GM19328 (cell line): Measurements from ENCODE around the gene LMAN2.
"Not testable (repeated sequence)": the region's sequence is repeated elsewhere in the genome, so short reads cannot be mapped to it uniquely, and the experiment has no call there.

Source experiments
- ATAC-seq: cut with Tn5 transposase; IDR thresholded peaks from one replicate; pipeline ENCODE4 v1.9.1; 2021; ENCODE audit warnings: mild to moderate bottlenecking, moderate library complexity; ENCODE audit not compliant: unreplicated experiment

Gene LMAN2

DNA sequence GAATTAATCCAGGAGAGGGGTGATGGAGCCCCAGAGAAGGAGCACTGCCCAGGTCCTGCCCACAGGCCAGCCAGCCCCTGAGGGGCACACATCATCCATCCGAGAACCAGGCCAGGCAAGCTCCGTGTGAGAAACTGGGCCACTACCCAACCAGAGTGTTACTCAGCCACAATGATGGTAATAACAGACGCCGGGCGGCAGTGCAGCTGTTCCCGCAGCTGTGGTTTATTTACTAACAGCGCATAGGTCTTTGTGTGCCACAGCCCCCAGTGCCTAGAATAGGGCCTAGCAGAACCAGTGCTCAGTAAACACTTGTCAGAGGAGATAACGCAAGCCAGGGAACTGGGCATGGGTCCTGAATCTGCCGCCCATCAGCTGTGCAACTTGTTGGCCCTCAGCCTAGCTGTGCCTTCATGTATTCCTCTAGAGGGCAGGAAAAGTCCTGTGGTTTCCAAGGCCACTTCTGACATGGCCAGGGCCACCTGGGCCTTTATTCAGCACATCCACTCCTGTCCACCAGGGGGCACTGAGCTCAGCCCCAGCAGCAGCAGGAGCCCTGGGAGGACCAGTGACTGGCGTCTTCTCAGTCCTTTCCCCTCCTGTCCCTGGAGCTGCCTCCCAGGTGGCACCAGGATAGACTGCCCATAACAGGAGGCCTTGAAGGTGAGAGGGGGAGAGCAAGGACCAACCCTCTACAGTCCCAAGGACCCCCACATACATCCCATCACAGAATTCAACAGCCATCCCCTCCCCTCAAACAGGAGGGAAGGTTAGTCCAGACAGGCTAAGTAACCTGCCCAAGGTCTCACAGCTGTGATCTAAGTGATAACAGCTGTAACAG lies 41.9 kb downstream of the LMAN2 start:
- ATAC-seq, result no peak

DNA sequence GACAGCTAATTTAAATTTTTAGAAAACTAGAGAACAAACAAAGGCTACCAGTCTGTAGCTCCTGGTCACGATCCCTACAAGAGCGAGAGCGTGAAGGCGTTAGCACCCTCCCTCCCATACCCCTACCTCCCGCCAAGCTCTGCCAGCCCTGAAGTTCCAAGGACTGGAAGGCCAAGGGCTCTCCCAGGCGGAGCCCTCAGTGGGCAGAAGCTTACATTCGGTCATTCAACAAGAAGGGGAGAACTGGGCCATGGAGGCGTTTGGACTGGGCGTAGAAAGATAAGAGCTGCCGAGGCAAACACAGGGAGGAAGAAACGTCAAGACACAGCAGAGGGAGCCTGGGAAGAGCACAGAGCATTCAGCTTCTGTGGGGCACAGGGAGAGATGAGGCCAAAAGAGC lies 42.7 kb downstream of the LMAN2 start:
- ATAC-seq, result no peak

- no peak for ATAC-seq
These were observed 43.7 kb downstream of the LMAN2 start for GRCh38 chr5:177307544-177308363.

DNA sequence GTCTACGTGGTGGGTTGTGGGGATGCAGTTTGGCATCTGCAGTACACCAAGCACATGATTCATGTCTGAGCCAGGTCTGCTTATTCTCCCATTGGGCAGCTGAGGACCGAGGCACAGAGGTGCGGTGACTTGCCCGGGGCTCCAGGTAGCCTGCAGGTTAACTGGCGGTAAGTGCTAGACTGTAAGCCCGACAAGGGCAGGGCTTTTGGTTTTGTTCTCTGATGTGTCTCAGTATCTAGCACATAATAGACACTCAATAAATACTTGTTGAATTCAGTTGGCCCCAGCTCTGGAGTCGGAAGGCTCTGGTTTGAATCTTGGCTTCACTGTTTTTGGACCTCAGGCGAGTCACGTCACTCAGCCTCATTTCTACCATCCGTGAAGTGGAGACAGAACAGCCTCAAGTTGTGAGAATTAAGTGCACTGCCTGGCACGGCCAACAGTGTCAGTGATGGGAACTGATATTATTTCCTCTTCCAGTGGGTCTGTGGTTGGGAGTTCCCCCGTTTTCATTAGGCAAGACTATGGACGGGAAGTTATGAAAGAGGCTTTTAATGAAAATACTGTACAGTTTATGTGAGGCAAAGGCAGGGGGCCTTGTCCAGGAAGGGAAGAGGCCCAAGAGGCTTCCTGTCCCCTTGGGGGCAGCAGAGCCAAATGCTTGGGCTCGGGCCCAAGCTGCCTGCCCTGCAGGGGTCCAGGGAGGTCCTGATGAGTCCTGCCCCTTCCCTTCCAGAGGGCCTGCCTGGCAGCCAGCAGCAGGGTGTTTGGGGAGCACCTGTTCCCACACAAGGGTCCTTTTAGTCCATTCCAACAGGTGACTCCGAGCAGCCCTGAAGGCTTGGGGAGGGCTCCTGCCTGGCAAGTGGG lies 44.6 kb downstream of the LMAN2 start:
- ATAC-seq, result no peak

DNA sequence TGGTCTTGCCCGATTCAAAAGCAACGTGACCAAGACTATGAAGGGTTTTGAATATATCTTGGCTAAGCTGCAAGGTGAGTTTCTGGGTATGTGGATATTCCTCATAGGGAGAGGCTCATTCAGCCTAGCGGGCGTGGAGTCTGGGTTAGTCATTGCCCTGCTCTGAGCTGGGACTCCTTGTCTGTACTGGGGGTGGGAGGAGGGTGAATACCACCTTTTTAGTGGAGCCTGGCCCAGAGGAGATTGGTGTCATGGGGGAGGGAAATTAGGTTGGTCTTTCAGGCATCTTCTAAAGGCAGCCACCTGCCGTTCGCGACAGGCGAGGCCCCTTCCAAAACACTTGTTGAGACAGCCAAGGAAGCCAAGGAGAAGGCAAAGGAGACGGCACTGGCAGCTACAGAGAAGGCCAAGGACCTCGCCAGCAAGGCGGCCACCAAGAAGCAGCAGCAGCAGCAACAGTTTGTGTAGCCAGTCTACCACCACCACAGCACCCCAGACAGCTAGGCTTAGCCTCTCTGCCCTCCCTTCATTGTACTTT lies 45.3 kb downstream of the LMAN2 start:
- not testable (repeated sequence) for ATAC-seq

DNA sequence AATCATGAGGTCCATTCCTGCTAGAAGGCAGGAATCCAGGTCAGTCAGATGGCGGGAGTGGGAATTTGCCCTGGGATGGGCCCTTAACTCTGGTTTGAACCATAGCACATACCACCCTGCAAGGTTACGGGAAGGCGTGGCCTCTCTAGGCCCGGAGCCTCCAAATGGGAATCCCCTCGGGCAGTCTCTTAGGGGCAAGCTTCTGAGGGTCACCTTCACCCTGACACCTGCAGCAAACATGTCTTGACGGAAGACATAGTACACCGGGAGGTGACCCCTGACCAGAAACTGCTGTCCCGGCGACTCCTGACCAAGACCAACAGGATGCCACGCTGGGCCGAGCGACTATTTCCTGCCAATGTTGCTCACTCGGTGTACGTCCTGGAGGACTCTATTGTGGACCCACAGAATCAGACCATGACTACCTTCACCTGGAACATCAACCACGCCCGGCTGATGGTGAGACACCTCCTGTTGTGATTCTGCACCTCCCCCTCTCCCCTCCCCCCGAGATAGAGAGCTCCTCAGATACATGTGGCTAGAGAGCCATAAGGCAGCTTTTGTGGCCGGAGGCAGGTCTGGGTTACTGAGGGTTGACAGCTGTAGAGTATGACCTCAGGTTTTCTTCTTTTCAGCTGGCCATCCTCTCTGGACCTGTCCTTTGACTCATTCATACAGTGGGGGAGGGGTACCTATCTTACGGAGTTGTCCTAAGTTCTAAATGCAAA lies 46.9 kb downstream of the LMAN2 start:
- no peak for ATAC-seq

- no peak for ATAC-seq
These were observed 47.5 kb downstream of the LMAN2 start for GRCh38 chr5:177303925-177304391.

DNA sequence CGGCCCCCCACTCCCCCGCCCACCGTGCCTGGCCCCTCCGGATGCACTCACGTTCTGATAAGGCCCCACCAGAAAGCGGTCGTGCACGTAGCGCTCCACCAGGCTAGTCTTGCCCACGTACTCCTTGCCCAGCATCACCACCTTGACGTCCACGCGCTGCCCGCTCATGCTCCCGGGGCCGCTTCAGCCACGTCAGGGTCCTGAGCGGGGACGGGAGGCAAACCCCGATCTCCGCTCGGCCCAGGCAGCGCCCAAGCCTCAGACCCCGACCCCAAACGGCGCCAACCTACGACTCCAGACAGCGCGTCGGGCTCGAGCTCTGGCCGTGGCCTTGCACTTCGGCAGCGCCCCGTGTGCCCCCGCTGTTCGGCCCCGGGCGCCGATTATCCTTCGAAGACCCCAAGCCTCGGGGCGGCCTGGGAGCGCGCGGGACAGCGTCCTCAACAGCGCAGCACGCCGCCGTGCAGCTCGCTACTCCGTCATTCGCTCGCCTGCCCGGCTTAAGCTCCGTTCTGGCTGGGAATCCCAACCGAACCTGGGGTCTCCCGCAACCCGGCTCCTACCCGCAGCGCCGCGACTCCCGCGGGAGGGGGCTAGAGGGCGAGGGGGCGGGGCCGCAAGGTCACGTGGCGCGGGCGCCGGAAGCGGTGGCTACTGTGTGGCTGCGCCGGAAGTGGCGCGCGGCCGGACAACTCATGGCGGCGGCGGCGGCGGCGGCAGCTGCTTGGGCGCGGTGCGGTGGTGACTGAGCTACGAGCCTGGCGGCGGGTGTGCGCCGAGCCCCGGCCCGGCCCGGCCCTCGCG lies 48.1 kb downstream of the LMAN2 start, which contains the start of the genes PRELID1 and RAB24:
TSS of gene PRELID1 (plus strand) at position 679 of the 804 bp plus-strand sequence. CDS start 187 bp downstream, outside the sequence.
TSS of gene RAB24 (minus strand) at position 599 of the 804 bp plus-strand sequence. CDS start at position 168, 431 bp downstream.
- ATAC-seq, result peak; percentile 59

GRCh38 chr5:177302354-177303110 lies 48.9 kb downstream of the LMAN2 start:
- no peak for ATAC-seq

DNA sequence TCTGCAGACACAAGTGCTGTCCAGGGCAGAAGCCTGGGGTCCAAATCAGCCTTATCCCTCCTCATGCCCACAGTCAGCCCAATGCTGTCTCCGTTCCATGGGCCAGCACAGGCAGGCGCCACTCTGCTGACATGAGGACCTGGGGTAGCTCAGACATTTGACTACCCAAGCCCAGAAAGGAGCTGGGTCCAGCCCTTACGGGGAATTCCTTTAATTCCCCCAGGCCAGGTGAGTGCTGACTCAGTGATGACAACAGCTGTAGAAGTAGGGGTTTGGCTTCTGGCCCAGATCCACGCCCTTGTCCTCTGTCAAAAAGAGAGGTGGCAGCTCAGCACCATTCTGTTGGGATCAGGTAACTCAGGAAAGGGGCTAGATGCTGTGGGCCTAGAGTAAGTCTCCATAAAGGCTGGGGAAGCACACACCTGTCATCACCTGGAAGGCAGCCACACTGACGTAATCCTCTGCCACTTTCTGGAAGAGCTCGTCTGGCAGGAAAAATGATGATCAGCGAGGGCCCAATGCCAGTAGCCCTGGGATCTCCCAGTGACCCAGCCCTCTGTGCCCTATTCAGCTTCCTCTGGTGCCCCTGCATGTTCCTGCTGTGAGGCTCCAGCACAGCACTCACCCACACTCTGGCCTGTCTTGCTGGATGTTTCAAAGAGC lies 49.8 kb downstream of the LMAN2 start:
- no peak for ATAC-seq

- ATAC-seq, result no peak
These were observed 50.5 kb downstream of the LMAN2 start for GRCh38 chr5:177300951-177301350.

DNA sequence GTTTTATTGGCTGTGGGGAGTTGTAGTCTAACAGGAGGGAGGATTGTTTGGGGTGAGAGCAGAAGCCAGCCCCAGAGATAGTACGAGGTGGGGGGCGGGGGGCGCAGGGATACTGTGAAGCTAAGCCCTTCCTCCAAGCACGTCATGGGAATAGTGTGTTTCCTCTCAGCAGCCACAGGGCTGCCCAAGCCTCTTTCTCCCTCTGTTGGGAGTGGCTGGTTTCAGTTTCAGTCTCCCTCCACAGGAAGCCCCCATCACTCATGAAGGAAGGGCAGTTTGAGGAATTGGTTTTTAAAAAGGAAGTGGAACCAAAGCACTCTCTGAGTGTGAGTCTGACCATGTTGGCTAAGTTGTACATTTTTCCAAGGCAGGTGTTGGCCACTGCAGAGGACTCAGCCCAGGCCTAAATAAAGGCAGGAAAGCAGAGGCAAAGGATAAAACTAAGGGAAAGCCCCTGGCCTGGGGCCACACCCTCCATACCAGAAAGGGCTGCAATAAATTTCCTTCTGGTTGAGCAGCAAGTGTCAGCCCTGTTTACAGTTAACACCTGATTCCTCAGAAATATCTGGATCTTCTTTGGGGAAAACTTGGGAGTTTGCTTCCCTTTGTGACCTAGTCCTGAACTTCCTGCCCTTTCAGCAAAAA lies 51.1 kb downstream of the LMAN2 start:
- ATAC-seq, result no peak

DNA sequence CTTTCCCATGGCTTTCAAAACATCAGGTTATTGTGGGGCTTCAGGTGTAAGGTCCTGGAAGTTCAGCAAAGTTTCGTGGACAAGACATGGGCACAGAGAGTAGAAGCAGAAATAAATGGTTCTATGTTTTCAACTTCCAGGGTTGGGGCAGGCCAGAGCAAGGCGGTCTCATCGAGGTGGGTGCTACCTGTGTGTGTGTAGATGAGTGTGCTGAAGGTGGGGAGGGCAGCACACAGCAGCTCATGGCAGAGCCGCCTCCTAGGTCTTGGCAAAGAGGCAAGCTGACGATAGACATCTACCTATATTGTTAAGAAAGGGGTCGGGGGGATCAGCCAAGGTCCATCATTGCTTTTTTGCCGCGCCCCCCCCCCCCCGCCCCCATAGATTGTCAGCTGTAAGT lies 51.8 kb downstream of the LMAN2 start:
- ATAC-seq, result no peak

- ATAC-seq, result no peak
These were observed 53.5 kb downstream of the LMAN2 start for GRCh38 chr5:177297922-177298321.

- ATAC-seq, result no peak
These were observed 54.9 kb downstream of the LMAN2 start for GRCh38 chr5:177296581-177296980.

GRCh38 chr5:177295924-177296323 lies 55.5 kb downstream of the LMAN2 start:
- no peak for ATAC-seq

DNA sequence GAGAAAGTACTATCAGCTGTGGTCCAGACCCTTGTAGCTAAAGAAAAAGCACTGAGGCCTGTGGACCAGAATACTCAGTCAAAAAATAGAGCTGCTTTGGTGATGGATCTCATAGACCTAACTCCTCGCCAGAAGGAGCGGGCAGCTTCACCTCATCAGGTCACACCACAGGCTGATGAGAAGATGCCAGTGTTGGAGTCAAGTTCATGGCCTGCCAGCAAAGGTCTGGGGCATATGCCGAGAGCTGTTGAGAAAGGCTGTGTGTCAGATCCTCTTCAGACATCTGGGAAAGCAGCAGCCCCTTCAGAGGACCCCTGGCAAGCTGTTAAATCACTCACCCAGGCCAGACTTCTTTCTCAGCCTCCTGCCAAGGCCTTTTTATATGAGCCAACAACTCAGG lies 56.8 kb downstream of the LMAN2 start:
- no peak for ATAC-seq
